ENCODE measurements around the gene SLC12A9. TPM values are rescaled to one million over a fixed set of nuclear protein-coding genes. Genes with fewer than 3 reads are reported as not detected.
A peak's percentile ranks its signal among the peaks of the same experiment; 100 is the strongest.

SLC12A9 gene
- total RNA-seq, 6 donors from 2014 or later, result 14.5 to 50.1 (median 43.9) TPM

DNA sequence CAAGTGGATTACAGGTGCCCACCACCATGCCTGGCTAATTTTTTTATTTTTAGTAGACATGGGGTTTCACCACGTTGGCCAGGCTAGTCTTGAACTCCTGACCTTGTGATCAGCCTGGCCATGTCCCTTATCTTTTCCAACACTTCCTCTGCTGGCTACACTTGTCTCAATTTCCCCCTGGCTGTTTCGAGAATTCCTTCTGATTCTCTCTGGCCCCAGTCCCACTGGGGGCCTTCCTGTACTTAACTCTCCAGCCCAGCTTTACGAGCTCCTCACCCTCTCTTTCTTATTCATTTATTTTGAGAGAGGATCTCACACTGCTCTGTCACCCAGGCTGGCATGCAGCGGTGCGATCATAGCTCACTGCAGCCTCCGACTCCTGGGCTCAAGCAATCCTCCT lies 33.7 kb upstream of the SLC12A9 start:
- 74 to 81% methylated on average over 6 of the region's 6 CpGs for WGBS, 2 donors
- H3K27me3 ChIP-seq, result no peaks in the 10 kb centered on the region

DNA sequence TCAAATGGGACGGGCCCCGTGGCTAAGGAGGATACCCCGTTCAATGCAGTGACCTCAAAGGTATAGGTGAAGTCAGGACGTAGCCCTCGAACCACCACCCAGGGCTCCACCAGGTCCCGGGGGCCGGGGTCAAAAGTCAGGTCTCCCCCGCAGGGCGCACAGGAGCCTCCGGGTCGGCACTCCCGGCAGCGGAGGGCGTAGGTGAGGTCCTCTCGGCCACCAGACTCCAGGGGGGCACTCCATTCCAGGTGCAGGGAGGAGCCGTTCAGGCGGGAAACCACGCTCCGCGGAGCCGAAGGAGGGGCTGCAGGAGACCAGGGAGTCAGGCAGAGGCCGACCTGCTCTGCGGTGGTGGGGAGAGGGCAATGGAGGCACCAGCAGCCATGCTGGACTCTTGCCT lies 32.9 kb upstream of the SLC12A9 start:
- WGBS, 2 donors, result 83 to 92% methylated on average over 2 to 22 of the region's 23 CpGs
- peak in 1 of 2 donors; percentile 68 for DNase-seq
- peaks cover 11 to 90% (median 62%) of the 10 kb centered on the region in 4 donors for H3K36me3 ChIP-seq

More for the DNA sequence above, 33.7 kb upstream of the SLC12A9 start:
- Histone ChIP-seq H3K36me3 (peaks cover 11 to 94% (median 62%) of the 10 kb centered on the region in 4 donors), H3K9me3 (no peaks in the 10 kb centered on the region), H3K4me3 (no peak overlapping the region), H3K4me1 (peaks cover 0 to 6% (median 4%) of the 10 kb centered on the region in 4 donors), H3K27ac (no peak overlapping the region)
- ATAC-seq (ENCODE audit: low FRiP score in 2 of 2), result no peak
- TF ChIP-seq POLR2A (IDR thresholded peaks at IDR 0.05), result no peak
- TF ChIP-seq EP300 (IDR thresholded peaks at IDR 0.05), result no peak
- TF ChIP-seq, protein P1, sequence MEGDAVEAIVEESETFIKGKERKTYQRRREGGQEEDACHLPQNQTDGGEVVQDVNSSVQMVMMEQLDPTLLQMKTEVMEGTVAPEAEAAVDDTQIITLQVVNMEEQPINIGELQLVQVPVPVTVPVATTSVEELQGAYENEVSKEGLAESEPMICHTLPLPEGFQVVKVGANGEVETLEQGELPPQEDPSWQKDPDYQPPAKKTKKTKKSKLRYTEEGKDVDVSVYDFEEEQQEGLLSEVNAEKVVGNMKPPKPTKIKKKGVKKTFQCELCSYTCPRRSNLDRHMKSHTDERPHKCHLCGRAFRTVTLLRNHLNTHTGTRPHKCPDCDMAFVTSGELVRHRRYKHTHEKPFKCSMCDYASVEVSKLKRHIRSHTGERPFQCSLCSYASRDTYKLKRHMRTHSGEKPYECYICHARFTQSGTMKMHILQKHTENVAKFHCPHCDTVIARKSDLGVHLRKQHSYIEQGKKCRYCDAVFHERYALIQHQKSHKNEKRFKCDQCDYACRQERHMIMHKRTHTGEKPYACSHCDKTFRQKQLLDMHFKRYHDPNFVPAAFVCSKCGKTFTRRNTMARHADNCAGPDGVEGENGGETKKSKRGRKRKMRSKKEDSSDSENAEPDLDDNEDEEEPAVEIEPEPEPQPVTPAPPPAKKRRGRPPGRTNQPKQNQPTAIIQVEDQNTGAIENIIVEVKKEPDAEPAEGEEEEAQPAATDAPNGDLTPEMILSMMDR (IDR thresholded peaks at IDR 0.05), result no peak
- TF ChIP-seq POLR2AphosphoS5 (IDR thresholded peaks at IDR 0.05), result no peak
- DNase-seq, result no peak

DNA sequence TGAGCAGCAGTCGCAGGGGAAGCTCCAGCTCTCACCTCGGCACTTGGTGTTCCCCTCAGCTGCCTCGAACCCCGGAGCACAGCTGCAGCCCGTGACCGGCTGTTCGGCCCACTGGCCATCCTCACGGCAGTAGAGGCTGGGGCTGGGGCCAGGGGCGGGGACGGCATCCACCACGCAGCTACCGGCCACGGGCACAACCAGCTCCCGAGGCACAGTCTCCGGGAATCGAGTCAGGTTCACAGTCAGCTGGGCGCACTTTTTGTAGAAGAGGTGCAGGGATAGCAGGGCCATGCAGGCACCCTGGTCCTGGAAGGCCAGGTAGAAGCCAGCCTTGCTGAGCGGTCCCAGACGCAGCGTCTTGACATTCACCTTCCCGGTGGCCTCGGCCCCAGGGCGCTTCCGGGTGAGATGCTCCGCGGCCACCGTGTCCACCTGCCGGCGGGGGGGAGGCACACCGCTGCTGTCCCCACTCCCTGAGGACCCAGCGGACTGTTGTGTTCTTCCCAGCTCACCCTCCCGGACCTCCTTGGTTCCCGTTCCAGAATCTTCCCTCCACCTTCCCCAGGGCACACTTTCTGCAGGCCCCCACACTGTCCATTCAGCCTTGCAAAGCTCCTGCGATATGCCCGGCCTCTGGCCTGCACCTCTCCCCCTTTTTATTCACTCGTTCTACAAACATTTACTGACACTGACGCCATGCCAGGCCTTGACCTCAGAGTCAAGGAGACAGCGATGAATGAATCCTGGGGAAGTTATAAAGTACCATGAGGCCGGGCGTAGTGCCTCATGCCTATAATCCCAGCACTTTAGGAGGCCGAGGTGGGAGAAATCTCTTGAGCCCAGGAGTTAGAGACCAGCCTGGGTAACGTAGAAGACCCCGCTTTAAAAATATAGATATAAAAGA lies 30.0 kb upstream of the SLC12A9 start:
- Histone ChIP-seq H3K9me3 (no peaks in the 10 kb centered on the region), H3K36me3 (peaks cover 11 to 63% (median 46%) of the 10 kb centered on the region in 4 donors), H3K27ac (no peak overlapping the region), H3K4me1 (peaks cover 21 to 37% (median 28%) of the 10 kb centered on the region in 4 donors), H3K4me3 (no peak overlapping the region), H3K27me3 (peaks cover 0 to 3% (median 0%) of the 10 kb centered on the region in 4 donors)
- TF ChIP-seq POLR2A (IDR thresholded peaks at IDR 0.05), result no peak
- TF ChIP-seq, protein P1 (IDR thresholded peaks at IDR 0.05), result no peak
- DNase-seq, result peak in 1 of 2 donors; percentile 77
- 90 to 93% methylated on average over 23 to 43 of the region's 43 CpGs for WGBS, 2 donors
- no peak for ATAC-seq (ENCODE audit: low FRiP score in 2 of 2)

More for the DNA sequence above, 32.9 kb upstream of the SLC12A9 start:
- Histone ChIP-seq H3K9me3 (no peaks in the 10 kb centered on the region), H3K4me3 (no peak overlapping the region), H3K27me3 (no peaks in the 10 kb centered on the region), H3K27ac (no peak overlapping the region), H3K4me1 (peaks cover 5 to 12% (median 10%) of the 10 kb centered on the region in 4 donors)
- ATAC-seq (ENCODE audit: low FRiP score in 2 of 2), result no peak
- TF ChIP-seq, protein P1 (IDR thresholded peaks at IDR 0.05), result no peak
- no peak for TF ChIP-seq EP300 (IDR thresholded peaks at IDR 0.05)
- TF ChIP-seq POLR2A (IDR thresholded peaks at IDR 0.05), result no peak
- TF ChIP-seq POLR2AphosphoS5 (IDR thresholded peaks at IDR 0.05), result no peak

DNA sequence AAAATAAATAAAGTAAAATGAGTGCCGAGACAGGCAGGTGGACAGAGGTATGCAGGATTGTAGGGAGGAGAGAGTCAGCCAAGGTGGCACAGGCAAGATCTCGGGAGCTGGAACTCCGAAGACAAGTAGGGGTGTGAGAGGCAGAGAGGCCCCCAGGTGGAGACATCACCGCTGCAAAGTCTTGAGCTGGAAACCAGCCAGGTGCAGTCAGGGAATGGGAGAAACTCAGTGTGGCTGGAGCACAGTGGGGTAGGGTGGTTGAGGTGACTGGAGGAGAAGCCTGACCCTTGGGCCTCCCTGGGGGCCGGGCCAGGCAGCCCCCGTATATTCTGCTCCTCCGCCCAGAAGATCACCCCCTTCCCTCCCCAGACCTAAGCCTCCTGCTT lies 29.4 kb upstream of the SLC12A9 start:
- 72 to 88% methylated on average over 7 of the region's 7 CpGs for WGBS, 2 donors
- peaks cover 28 to 43% (median 35%) of the 10 kb centered on the region in 4 donors for H3K4me1 ChIP-seq
- no peak for DNase-seq
- no peaks in the 10 kb centered on the region for H3K9me3 ChIP-seq
- no peak overlapping the region for H3K4me3 ChIP-seq
- H3K27ac ChIP-seq, result peak overlapping the region in 1 of 4 donors; percentile 89
- TF ChIP-seq EP300 (IDR thresholded peaks at IDR 0.05) (no peak), POLR2AphosphoS5 (IDR thresholded peaks at IDR 0.05) (no peak), POLR2A (IDR thresholded peaks at IDR 0.05) (no peak)
- H3K36me3 ChIP-seq, result peaks cover 11 to 57% (median 45%) of the 10 kb centered on the region in 4 donors
- H3K27me3 ChIP-seq, result peaks cover 0 to 6% (median 0%) of the 10 kb centered on the region in 4 donors
- no peak for ATAC-seq (ENCODE audit: low FRiP score in 2 of 2)

DNA sequence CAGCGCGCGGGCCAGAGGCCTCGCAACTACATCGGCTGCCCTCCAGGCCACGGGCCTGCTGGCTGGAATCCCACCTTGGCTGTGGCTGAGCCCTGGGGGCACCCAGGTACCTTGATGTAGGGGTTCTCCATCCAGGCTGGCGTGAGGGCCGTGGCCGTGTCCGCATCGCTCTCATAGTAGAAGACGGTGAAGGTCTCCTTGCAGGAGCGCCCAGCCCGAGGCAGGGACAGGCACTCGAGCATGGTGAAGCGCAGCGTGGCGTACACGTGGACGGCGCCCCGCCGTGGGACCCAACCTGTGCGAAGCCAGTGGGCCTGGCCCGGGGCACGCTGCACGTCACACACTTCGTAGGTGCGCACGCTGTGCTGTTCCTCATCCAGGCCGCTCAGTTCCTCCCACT lies 29.0 kb upstream of the SLC12A9 start:
- Histone ChIP-seq H3K27me3 (peaks cover 0 to 8% (median under 1%) of the 10 kb centered on the region in 4 donors), H3K4me3 (no peak overlapping the region), H3K4me1 (peaks cover 32 to 47% (median 37%) of the 10 kb centered on the region in 4 donors), H3K36me3 (peaks cover 11 to 53% (median 43%) of the 10 kb centered on the region in 4 donors), H3K9me3 (no peaks in the 10 kb centered on the region), H3K27ac (peak overlapping the region in 1 of 4 donors; percentile 89)
- 95 to 97% methylated on average over 21 to 31 of the region's 31 CpGs for WGBS, 2 donors
- TF ChIP-seq POLR2AphosphoS5 (IDR thresholded peaks at IDR 0.05), result no peak
- TF ChIP-seq POLR2A (IDR thresholded peaks at IDR 0.05), result no peak
- TF ChIP-seq, protein P1 (IDR thresholded peaks at IDR 0.05), result no peak
- no peak for TF ChIP-seq EP300 (IDR thresholded peaks at IDR 0.05)
- DNase-seq, result peak in 1 of 2 donors; percentile 81
- ATAC-seq (ENCODE audit: low FRiP score in 2 of 2), result no peak

Measured in upper lobe of left lung (tissue), 6 donors.